H1 (cell line): Measurements from ENCODE around the gene CX3CR1.
"Not testable (repeated sequence)": the region's sequence is repeated elsewhere in the genome, so short reads cannot be mapped to it uniquely, and the experiment has no call there.

Experiments
- NANOG ChIP-seq: IDR thresholded peaks from 2 replicates; pipeline ENCODE4 v1.6.1; 2011; ENCODE audit warnings: low read length, low read depth, mild to moderate bottlenecking, inconsistent platforms; ENCODE audit not compliant: insufficient read depth, poor library complexity, severe bottlenecking
- NRF1 ChIP-seq: IDR thresholded peaks from 2 replicates; pipeline ENCODE4 v1.6.1; 2011; ENCODE audit warnings: mild to moderate bottlenecking, low read depth, low read length, improper control_type of control experiment

DNA sequence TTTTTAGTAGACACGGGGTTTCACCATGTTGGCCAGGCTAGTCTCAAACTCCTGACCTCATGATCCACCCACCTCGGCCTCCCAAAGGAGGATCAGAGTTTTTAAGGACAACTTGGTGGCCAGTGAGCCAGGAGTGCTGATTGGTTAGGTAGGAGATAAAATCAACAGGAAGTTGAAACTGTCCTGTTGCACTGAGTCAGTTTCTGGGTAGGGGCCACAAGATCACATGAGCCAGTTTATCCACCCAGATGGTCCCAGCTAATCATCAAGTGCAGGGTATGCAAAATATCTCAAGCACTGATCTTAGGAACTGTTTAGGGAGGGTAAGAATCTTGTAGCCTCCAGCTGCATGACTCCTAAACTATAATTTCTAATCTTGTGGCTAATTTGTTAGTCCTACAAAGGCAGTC, 41.7 kb upstream of the CX3CR1 start:
- not testable (repeated sequence) for TF ChIP-seq NANOG, NRF1
